Nephron progenitor cell (in vitro differentiated cells): Measurements from ENCODE around the gene GPR176.

Experiments used
- DNase-seq: peaks from one replicate; pipeline ENCODE4 v3.0.0; 2021
- H3K27ac Mint-ChIP-seq: 2 replicates; pipeline ENCODE4 v1.8.0; 2021; ENCODE audit warnings: mild to moderate bottlenecking, moderate library complexity, mixed read lengths
- H3K27me3 Mint-ChIP-seq: 2 replicates; pipeline ENCODE4 v1.8.0; 2021; ENCODE audit warnings: mild to moderate bottlenecking, low read depth, mixed read lengths; ENCODE audit not compliant: poor library complexity
- H3K36me3 Mint-ChIP-seq: 2 replicates; pipeline ENCODE4 v1.8.0; 2021; ENCODE audit warnings: low read depth, mixed read lengths
- H3K4me1 Mint-ChIP-seq: 2 replicates; pipeline ENCODE4 v1.8.0; 2021; ENCODE audit warnings: mixed read lengths
- H3K4me3 Mint-ChIP-seq: 2 replicates; pipeline ENCODE4 v1.8.0; 2021; ENCODE audit warnings: mild to moderate bottlenecking, moderate library complexity, mixed read lengths
- H3K9me3 Mint-ChIP-seq: 2 replicates; pipeline ENCODE4 v1.8.0; 2021; ENCODE audit warnings: mild to moderate bottlenecking, moderate library complexity, mixed read lengths
- CTCF ChIP-seq: fragments of 200-600 bp; sonication (generic); IDR thresholded peaks from 2 replicates; pipeline ENCODE4 v1.5.0; 2021; ENCODE audit warnings: antibody characterized with exemption

The GPR176 gene

GRCh38 chr15:39855400-39855799 is 64.7 kb downstream of the GPR176 start:
- Mint-ChIP-seq H3K4me3 (no peak overlapping the region), H3K27me3 (no peaks in the 10 kb centered on the region), H3K4me1 (peaks cover 26% of the 10 kb centered on the region), H3K9me3 (no peaks in the 10 kb centered on the region), H3K27ac (no peak overlapping the region), H3K36me3 (peaks cover 5% of the 10 kb centered on the region)
- DNase-seq: no peak
- no peak for TF ChIP-seq CTCF

- Mint-ChIP-seq H3K4me1 (peaks cover 23% of the 10 kb centered on the region), H3K4me3 (no peak overlapping the region), H3K36me3 (peaks cover 5% of the 10 kb centered on the region), H3K27ac (no peak overlapping the region), H3K9me3 (no peaks in the 10 kb centered on the region), H3K27me3 (peaks cover 3% of the 10 kb centered on the region)
- no peak for TF ChIP-seq CTCF
- DNase-seq: no peak
These were observed 65.9 kb downstream of the GPR176 start for GRCh38 chr15:39854161-39854560.

DNA sequence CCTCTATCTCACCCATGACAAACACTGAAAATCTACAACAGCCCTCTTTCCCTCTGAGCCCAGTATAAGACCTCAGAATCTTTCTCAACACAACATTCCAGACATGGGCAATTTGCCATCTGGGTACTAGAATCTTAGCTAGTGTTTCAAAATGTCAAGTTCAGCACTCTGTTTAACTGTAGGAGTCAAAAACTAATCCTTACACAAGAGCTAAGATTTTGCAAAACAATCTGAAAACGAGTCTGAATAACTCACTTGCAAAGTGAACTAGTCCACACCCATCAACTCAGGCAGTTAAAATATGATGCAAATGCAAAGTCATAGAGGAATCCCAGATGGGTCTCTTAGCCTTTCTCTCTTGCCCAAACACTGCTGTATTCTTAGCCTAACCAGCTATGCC is 67.8 kb downstream of the GPR176 start:
- no peaks in the 10 kb centered on the region for H3K9me3 Mint-ChIP-seq
- H3K27me3 Mint-ChIP-seq: peaks cover 3% of the 10 kb centered on the region
- H3K4me1 Mint-ChIP-seq: peaks cover 23% of the 10 kb centered on the region
- no peak for DNase-seq
- TF ChIP-seq CTCF: no peak
- H3K4me3 Mint-ChIP-seq: no peak overlapping the region
- H3K27ac Mint-ChIP-seq: no peak overlapping the region
- H3K36me3 Mint-ChIP-seq: no peaks in the 10 kb centered on the region

- no peak overlapping the region for H3K4me3 Mint-ChIP-seq
- H3K27ac Mint-ChIP-seq: peak overlapping the region; percentile 33
- H3K4me1 Mint-ChIP-seq: peaks cover 23% of the 10 kb centered on the region
- peak; percentile 13 for DNase-seq
- H3K27me3 Mint-ChIP-seq: peaks cover 3% of the 10 kb centered on the region
- H3K9me3 Mint-ChIP-seq: no peaks in the 10 kb centered on the region
- no peaks in the 10 kb centered on the region for H3K36me3 Mint-ChIP-seq
- no peak for TF ChIP-seq CTCF
These were observed 68.5 kb downstream of the GPR176 start for GRCh38 chr15:39851500-39852092.

DNA sequence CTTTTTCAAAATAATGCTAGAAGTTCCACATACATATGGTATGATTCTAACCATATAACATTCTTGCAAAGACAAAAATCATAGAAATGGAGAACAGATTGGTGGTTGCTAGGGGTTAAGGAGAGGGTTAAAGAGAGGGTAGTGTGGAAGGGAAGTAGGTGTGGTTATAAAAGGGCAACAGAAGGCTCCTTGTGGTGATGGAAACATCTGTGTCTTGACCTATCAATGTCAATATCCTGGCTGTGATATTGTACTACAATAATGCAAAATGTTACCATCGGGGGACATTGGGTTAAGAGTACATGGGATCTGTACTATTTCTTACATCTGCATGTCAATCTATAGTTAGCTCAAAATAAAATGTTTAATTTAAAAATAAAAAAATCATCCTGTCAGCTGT is 69.6 kb downstream of the GPR176 start:
- H3K36me3 Mint-ChIP-seq: no peaks in the 10 kb centered on the region
- peaks cover 3% of the 10 kb centered on the region for H3K27me3 Mint-ChIP-seq
- H3K27ac Mint-ChIP-seq: no peak overlapping the region
- TF ChIP-seq CTCF: no peak
- no peak for DNase-seq
- no peaks in the 10 kb centered on the region for H3K9me3 Mint-ChIP-seq
- H3K4me3 Mint-ChIP-seq: no peak overlapping the region
- peaks cover 23% of the 10 kb centered on the region for H3K4me1 Mint-ChIP-seq

- Mint-ChIP-seq H3K27me3 (peaks cover 3% of the 10 kb centered on the region), H3K9me3 (no peaks in the 10 kb centered on the region), H3K4me3 (no peak overlapping the region), H3K36me3 (no peaks in the 10 kb centered on the region), H3K27ac (no peak overlapping the region), H3K4me1 (peaks cover 10% of the 10 kb centered on the region)
- TF ChIP-seq CTCF: no peak
- no peak for DNase-seq
These were observed 74.0 kb downstream of the GPR176 start for GRCh38 chr15:39846108-39846507.
